ENCODE measurements around the gene RNF150.

RNF150 gene

DNA sequence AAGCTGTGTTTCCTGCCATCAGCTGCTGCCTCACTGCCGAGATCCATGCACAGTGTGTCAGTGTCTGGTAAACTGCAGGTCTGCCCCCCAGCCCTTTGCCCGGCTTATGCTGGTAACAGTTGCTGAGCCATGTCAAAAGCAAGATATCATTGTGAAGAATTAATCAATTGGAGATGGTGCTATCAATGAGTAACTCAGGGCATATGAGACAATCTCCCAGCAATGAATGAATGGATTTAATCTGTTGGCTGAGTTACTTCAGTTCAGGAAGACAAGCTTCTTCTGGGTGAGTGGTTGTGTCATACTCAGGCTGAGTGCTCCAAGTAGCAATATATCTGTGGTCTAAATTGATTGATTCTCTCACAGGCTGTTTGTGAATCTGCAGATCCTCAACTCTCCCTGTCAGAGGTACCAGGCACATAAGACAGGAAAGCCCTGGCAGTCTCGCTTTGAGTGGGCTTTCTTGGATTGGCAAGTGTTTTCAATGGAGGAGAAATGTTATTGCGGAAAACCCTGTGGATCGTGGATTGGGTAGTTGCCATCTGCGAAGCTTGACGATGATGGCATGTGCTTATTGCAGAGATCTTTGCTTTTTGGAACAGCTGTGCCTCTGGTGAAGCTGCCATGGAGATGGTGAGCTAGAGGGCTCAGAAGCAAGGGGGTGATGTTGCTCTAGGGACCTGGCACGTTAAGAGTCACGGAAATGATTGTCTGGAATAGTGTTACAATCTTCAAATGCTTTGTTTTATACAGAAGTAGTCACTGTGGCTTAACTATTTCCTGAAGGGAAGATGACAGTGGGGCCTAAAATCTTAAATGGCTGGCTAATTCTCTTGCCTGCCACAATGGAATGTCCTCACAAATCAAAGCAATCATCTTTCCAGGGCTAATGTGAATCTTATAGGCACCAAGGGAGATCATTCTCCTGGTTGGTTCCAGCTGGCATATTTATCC, 229.5 kb downstream of the RNF150 start:
- FAIRE-seq, result no peak

DNA sequence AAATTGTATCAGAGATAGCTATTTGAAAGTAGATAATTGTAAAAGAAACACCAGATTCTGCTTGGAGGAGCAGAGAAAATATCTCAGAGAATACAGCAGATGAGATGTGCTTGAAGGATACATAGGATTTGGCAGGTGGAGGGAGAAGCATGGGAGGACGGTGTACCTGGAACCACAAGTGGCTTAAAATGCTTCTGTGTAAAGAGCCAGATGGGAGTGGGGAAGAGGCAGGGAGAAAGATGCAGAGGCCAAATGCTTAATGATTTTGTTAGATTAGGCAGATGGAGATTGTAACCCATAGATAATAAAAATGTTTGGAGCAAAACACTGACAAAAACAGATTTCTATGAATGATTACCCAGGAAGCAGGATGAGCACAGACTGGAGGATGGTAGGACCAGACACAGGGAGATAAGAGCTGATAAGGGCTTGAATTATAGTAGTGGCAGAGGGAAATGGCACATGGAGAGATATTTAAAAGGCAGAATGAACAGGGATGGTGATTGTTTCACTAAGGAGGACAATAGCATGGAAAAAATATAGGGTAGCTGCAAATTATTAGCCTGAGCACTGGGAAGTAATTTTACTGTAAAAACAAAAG, 231.4 kb downstream of the RNF150 start:
- no peak for FAIRE-seq

DNA sequence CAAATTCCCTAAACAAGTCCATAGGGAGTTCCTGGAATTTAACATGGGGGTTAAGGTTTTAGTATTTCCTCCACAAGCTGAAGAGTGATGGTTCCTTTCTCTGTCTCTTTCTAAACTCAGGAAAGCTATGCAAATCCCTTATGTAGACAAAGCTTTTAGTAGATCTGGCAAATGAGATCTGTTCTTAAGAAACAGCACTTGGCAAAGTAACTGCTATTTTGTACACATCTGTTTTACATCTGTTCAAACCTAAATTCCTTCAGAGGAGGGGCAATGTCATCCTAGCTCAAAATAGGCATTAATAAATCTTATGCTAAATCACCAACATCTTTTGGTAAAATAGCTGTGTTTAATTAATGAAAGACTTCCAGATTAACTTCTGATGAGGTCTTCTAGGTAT, 239.3 kb downstream of the RNF150 start:
- FAIRE-seq, result no peak

DNA sequence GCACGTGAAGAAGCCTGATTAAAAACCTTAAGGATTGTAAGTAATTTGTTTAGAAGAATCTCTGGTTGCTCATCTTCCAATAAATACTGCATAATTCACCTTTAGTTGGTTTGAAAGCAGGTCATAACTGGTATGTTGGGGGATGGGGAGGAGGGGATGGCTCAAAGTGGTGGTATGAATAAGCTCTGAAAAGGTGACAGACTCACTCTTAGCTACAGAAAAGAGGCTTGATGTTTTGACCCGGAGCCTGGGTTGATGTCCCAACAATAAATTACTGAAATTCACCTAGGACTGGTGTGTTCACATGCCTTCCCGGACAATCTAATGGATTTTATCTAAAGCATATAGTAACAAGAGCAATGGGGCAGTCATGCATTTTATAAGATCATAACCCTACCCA, 245.2 kb downstream of the RNF150 start:
- FAIRE-seq, result no peak

DNA sequence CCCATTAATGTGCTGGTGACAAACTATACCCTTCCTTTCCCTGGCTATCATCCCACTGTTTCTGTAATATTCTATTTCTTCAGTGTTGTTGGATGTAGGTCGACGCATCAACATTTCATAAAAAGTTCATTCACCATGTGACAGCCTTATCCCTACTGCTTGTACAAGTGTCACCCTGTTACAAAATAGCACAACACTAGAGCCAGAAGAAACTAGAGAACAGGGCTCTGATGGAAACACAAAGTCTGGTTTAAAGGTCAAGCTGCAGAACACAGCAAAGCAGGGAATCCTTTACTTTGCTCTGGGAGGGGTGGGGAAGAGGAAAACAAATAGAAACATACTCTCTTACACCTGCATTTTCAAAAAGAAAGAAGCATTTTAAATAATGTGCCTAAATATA, 245.8 kb downstream of the RNF150 start:
- FAIRE-seq, result no peak

DNA sequence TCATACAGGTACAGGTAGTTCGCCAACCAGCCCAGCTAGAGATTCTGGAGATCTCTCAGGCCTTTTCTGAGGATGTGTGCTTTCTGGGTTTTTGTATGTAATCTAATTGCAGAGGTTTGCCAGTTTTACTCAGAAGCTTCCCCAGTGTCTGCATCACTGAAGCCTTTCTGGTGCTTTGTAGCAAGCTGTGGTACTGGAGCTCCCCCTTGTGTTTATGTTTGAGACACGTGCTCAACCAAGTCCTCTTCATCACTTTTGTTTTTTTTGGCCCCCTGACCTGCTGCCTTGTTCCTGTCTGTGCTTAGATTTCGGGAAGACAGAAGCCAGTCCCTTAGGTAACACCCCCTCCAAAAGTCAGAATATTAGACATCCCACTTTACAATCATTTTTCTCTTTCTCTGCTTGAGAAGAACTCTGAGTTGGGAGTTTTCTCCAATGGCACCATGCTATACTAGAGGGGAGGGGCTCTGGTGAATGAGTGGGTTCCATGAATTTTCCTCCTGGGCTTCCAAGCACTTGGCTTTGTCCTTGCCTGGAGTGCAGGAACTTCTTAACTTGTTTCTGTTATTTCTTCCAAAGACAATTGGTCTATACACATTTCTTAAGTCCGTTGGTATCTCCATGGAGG, 248.7 kb downstream of the RNF150 start:
- no peak for FAIRE-seq

DNA sequence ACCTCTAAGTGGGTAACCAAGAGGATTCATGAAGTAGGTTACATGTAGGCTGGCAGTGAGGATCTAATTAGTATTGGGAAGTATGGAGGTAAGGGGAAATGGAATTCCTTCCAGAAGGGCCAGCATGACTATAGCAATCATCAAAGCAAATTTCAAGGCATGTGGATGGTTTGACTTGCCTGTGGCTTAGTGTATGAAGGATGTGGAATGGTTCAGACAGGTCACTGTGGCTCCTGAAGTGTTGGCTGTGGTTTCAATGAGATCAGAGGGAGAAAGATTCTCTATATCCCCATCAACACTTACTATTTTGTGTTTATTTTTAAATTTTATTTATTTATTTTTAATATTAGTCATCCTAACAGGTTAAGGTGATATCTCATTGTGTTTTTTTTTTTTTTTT, 255.5 kb downstream of the RNF150 start:
- FAIRE-seq, result no peak

DNA sequence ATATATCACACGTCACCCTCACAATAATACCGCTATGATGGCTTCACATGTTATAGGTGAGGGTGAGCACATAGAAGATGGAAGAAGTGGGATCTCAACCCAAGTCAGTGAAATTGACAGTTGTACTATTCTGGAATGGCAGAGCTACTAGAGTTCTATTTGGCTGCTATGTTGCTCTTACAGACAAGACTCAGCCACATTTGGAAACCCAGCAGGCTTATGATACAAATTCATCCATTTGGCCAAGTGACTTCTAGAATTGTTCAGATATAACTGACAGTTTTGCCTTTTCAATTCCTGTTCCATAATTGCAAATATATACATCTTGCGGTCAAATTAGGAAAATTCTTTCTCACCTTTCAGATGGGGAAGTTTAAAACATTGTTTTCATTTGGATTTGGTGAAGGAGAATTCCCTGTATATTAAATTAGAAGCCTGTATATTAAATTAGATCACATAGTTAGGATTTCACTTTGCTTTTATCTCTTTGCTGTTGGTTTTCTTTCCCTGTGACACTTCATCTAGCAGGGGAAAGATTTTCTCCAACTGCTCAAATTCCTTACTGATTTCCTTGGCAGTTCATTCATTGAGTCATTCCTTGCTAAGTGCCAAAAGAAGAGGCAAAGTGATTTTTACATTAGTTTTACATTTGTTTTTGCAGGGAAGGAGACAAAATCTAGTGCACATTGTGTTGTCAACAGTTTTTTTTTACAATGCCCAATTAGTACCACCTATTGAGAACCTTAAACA, 256.5 kb downstream of the RNF150 start:
- FAIRE-seq, result no peak

DNA sequence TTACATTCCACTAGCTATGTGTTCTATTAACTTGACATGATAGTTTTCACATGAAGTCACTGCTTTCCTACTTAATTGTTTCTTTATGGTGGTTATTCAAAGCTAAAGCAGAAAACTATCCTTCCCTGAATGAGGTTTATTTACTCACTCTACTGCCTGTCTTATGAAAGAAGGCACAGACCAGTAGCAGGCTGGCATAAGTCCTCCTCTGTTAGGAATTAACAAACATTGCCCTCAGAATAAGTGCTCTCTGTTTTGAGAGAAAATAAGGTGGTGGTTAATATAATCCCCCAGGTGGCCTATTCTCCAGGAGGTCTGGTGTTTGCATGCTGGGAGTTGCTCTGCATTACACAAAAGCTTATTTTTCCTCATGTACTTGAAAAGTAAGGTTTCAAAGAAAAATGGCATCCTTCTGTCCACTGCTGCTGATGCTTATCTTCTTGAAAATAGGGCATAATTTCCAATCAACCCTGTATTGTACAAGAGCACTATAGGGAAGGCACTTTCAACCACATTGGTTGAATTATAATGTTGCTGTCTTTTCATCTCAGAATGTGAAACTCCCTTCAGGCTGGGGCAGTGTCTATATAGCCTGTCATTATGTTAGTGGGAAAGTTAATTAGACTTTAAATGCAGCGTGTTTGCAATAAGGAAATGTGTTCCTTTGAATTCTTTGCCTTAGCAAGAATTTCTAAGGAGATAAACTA, 257.4 kb downstream of the RNF150 start:
- no peak for FAIRE-seq

DNA sequence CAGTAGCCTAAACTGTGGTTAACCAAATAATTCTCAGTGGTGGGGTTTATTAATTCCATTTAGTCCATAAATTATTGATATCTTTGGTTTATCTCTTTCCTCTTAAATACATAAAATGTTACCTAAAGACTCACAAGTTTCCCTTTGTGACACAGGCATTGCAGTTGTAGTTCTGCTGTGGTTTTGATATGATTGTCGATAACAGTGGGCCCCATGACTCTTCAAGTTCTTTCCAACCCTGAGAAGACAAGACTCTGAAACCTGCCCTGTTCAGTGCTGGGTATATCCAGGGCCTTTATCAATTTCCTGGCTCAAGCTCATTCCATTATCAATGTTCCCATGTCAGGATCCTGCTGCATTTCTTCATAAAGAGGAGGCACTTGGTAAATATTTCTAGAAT, 259.2 kb downstream of the RNF150 start:
- FAIRE-seq, result no peak

DNA sequence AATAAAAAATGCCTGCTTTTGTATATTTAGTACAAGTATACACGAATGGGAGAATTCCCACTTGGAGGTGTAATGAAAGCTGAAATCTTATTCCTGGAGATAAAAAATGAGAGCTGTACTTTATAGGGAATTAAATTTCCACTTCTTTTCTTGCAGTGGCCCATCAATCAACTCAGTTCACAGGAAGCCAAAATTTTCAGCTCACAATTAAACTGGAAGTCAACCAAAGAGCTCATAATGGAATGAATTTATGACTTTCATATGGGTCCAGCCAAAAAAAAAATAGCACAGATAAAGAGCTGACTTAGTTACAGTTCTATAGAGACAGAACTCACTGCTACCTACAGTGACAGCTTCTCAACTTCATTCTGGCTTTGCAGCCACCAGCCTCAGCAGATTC, 261.9 kb downstream of the RNF150 start:
- FAIRE-seq, result no peak

DNA sequence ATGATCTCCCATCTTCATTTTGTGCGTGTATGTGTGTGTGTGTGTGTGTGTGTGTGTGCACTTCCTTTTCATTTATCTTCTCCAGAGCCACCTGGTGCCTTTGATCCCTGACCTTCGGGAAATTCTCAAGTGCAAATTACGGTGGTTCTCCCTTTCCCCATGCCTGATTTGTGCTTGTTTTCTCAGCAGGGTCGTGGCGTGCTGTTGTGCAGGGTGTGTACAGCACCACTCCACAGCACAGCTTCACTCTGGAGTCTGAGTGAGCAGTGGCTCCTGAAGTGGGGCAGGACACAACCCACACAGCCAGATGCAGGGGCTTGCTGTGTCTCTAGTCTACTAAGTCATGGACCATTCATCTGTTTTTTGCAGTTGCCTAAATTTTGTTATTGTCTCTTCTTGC, 262.8 kb downstream of the RNF150 start:
- no peak for FAIRE-seq

DNA sequence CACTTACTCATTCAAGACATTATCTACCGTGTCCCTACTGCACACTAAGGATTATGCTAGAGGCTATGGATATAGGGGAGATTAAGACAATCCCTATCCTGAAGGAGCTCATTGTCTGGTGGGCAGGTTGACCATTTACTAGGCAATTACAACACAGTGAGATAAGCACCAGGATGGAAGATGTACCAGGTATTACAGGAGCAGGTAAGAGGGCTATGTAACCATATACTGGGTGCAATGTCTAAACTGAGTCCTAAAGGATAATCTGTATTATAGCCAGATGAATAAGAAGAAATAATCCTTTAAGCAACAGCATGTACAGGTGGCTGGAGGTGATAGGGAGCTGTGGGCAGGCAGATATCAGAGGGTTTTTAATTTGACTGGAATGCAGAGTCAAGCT, 263.8 kb downstream of the RNF150 start:
- FAIRE-seq, result no peak

DNA sequence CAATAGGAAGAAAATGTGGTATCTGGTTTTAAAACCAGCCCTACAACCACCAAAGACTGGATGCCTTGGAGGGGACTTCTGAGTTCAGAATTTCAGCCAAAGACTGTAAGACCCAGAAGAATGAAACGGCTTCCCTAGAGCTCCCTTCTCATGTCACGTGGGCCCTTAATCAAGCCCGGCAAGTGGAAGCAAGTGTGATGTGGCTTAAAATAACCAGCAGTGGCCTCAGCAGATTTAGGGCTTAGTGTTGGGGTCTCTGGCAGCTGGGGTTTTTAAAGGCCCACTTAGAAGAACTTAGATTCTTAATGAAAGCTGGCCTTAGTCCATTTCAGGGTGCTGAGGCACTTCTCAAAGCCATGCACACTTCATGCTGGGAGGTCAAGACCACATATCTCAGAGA, 265.9 kb downstream of the RNF150 start:
- FAIRE-seq, result no peak

DNA sequence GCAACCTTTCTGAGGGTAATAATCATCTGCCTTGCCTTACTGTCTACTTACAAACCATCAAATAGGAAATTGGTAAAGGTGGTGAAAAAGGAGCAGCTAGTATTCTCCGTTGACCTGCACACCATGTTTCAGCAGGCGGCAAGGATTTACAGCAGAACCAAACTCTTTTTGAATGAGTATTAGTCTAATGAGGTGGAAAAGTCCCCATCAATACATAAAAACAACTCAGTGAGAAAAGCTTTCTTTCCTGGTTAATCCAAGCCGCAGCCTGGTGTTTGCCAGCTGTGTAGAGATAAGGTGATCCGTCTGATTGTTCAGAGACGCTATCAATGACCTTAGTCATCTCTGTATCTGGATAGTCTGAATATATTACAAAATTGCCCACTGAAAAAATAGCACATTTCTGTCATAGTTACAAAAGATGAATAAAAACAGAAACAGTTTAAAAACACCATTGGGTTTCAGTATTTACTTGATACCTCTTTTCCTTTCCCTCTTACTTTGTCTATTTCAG, 266.7 kb downstream of the RNF150 start:
- no peak for FAIRE-seq

DNA sequence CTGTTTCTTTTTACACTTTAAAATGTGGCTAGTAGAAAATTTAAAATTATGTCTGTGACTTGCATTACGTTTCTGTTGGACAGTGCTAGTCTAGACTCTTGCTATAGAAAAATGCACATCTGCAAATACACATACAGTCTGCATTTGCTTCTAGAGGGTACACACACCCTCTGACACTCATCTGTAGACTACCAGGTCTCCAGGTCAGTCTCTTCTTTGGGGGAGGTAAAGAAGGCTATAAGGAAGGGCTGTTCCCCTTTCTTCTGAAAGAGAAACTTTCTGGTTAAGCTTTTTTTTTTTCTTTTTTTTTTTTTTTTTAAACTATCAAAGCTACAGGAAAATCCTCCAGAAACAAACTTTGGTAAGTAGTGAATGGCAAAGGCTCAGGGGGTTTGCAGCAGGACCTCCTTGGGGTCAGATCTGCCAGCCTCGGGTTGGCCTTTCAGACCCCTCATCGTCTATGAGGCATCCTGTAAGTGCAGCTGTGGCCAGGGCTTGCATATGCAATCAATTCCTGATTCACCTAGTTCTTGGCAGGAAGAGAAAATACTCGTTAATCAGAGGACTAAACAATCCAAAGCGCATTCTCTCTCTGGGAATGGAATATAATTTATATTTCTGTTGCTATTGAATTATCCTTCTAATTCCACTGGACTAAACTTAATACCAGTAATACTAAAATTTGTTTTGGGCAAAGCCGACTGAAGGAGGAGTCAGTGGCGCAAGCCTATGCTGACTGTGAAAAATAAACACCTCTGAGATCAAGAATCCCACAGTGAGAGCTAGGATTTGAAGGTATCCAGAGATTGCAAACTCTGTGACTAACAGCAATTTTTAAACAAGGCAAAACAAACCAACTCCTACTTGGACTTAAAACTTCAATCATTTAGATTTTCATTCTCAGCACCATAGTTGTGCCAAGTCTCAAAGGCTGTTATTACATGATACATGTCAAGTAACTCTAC, 267.7 kb downstream of the RNF150 start:
- FAIRE-seq, result no peak

DNA sequence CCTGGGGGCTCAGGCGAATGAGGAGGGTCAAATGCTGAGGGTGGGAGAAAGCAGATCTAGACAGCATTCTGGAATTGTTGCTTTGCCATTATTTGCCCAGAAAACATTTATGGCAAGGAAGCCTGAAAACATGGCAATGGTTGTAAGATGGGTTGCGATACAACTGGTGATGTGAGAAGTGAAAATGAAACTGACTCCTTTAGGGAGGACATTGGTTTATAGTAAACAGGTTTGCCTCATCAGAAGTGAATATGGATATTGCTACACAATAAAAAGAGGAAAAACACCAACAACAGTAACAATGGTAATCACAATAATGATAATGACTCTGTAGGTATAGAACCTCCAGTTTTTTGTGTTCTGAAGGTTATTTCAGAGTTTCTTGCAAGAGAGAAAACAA, 270.1 kb downstream of the RNF150 start:
- FAIRE-seq, result no peak

DNA sequence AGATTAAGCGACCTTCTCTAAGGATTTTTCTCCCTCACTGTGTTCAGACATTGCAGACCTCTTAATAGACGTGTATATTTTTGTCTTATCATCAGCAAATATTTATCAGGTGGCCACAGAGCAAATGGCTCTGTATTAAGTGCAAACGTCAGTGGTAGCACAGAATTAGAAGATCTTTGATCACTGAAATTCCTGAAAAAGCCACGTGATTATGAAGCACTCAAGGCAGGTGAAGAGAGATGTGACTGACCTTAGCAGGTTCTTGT, 271.2 kb downstream of the RNF150 start:
- FAIRE-seq, result no peak

DNA sequence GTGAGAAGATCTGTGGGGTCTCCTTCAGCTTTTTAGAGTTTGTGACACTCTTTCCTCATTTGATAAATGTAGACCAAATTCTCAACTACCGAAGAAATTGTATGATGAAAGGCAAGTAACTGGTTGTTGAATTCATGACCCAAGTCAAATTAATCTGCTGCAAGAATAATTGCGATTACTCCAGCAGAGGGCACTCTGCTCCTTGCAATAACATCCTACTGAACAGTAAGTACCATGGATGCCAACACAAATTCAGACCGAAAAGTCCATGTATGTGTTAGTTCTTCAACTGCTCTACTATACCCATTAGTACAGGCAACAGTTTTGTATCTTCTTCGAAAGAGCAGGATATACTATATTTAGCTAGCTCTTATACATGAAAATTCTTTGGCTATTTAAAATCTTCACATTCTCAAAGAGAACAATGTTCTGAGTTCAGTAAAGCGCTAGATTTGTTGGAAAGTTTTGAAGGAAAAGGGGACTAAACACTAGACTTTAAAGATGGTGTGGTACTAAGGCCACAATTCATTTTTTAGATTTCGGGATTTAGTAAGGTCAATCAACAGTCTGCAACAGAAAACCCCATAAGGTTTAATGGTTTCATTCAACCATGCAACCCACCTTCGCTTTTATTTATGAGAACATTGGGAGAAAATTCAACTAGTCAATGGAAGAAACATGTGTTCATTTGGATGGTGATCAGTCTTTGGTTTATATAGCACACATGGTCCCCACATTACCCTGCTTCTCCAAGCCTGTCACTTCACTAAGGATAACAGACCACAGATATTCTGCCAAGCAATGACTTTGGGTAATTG, 271.7 kb downstream of the RNF150 start:
- FAIRE-seq, result peak; percentile 88

DNA sequence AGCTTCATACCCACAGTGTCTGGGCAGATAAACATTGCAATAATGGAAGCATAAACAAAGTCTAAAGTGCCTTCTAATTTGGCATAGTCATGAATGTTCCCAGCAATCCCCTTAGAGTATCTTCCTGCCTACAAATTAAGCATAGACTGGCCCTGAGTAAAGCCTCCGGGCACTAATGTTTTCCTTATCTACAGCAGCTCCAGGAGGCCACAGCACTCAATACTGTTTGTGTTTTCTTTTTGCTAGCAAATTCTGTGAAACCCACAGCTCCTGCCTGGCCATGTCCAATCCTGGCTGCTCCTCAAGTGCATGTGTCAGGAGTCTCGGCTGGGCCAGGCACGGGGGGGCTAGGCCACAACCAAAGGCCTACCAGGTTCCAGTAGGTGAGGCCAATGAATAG, 274.4 kb downstream of the RNF150 start:
- FAIRE-seq, result no peak

DNA sequence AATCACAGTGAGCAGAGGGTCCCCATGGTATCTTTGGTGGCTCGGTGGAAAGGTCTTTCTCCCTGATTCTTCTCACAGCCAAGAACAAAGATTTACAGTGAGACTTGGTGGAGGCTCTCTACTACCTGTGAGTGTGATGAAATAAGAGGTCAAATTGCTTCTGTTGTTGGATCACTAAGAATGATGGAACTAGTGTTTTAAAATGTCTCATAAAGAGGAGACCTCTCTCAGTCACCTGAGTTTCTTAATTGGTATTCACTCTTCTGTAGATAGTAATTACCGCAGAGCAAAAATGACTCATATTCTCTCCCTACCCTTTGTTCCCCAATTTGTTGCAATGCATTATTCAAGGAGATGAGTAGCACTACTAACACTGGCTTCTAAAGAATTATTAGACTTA, 276.2 kb downstream of the RNF150 start:
- FAIRE-seq, result no peak
